Heart right ventricle (tissue), 16 donors: ENCODE results near the gene ACKR3. TPM values are rescaled to one million over a fixed set of nuclear protein-coding genes. Genes with fewer than 3 reads are reported as not detected.

ENCODE experiments used
- ATAC-seq, 8 donors: fragments of 200-7000 bp; cut with Tn5 transposase; one replicate each; pipeline ENCODE4 v1.9.1; 2020; ENCODE audit warnings: mild to moderate bottlenecking in 8 of 8, moderate library complexity in 8 of 8, moderate number of reproducible peaks in 1 of 8
- DNase-seq, 2 donors: peaks; one replicate each; pipeline ENCODE4 v3.0.0-alpha.2; 2020
- H3K27ac ChIP-seq, 10 donors: fragments of 200-600 bp; sonication (generic) in 2 of 10; one replicate each; pipeline versions ENCODE4 v1.5.0 to v1.8.0; 2020 to 2022; ENCODE audit warnings: mild to moderate bottlenecking in 3 of 10
- H3K27me3 ChIP-seq, 7 donors: fragments of 200-600 bp; one replicate each; pipeline ENCODE4 v1.8.0; 2021 to 2022; ENCODE audit warnings: mild to moderate bottlenecking in 2 of 7
- H3K36me3 ChIP-seq, 9 donors: fragments of 200-600 bp; sonication (generic) in 1 of 9; one replicate each; pipeline versions ENCODE4 v1.5.0 to v1.8.0; 2020 to 2022; ENCODE audit warnings: mild to moderate bottlenecking in 2 of 9
- H3K4me1 ChIP-seq, 9 donors: fragments of 200-600 bp; sonication (generic) in 1 of 9; one replicate each; pipeline versions ENCODE4 v1.5.0 to v1.8.0; 2020 to 2022; ENCODE audit warnings: mild to moderate bottlenecking in 4 of 9
- H3K4me3 ChIP-seq, 10 donors: fragments of 200-600 bp; sonication (generic) in 2 of 10; one replicate each; pipeline versions ENCODE4 v1.5.0 to v1.8.0; 2020 to 2022; ENCODE audit warnings: mild to moderate bottlenecking in 7 of 10, moderate library complexity in 2 of 10
- H3K9me3 ChIP-seq, 11 donors: fragments of 200-600 bp in 10 of 11; sonication (generic) in 2 of 11; one replicate each; pipeline versions ENCODE4 v1.5.0 to v1.8.0; 2013 to 2022; ENCODE audit warnings: mild to moderate bottlenecking in 2 of 11, control low read depth in 1 of 11, moderate library complexity in 1 of 11
- CTCF ChIP-seq, 9 donors: fragments of 200-600 bp; sonication (generic) in 2 of 9; IDR thresholded peaks; one replicate each; pipeline versions ENCODE4 v1.5.0 to v1.8.0; 2021 to 2022; ENCODE audit warnings: antibody characterized with exemption in 9 of 9, mild to moderate bottlenecking in 5 of 9, moderate library complexity in 1 of 9
- WGBS, 2 donors: extraction: QIAGEN DNeasy Blood & Tissue Kit; methylation state at CpG; one replicate each; pipeline ENCODE4 v1.1.7; 2013; ENCODE audit warnings: inconsistent platforms in 1 of 2; 5-methylcytosine and 5-hydroxymethylcytosine counted together
- intact Hi-C, 10 donors: fragments of 100-400 bp; cut with DNase I; formaldehyde crosslinking; loops; one replicate each; pipeline versions ENCODE4 v1.11.1 to v1.14.2; 2022
- polyA plus RNA-seq, 2 donors: library from polyadenylated mRNA; stranded (reverse); fragments of 200-250 nt; gene quantifications; one replicate each; pipeline ENCODE4 v1.2.3, GENCODE V29; 2013
- total RNA-seq, 10 donors: library from RNA; stranded (reverse); fragmentation: NEBNext Ultra II Directional in 3 of 10; extraction: Animal tissue kit (Norgen Biotek cat#: 25700) in 3 of 10; gene quantifications; one replicate each; pipeline versions ENCODE4 v1.2.1 to v1.2.4, GENCODE V29; 2021 to 2023
- donor health status: Arrhythmogenic right ventricular cardiomyopathy.
- donor health status: ischemic (EF 13 %, LVEDD 7.1; RV severe dilation, severe dysfunction).
- donor health status: healthy with polysubstance abuse.
- donor health status: DM: no; HTN: yes; CAD: no.
- donor health status: DM: no; HTN: no; CAD: no.
- donor health status: ischemic (EF 25% LVEDD 6.9; RV normal size, moderate dysfunction).
- donor health status: ischemic (EF 25% LVEDD 5.7; RV mildly dilated, moderate dysfunction).
- donor health status: healthy.
- donor health status: DM: yes; HTN: yes; CAD: no.
- donor health status: Ischemic cardiomyopathy.
- donor health status: ischemic (EF 35%, LVEDD 5.7; RV mildly dilated, moderate dysfunction).
- donor health status: nonischemic (EF 11% LVEDD 7.7; RV severe dilation, severe dysfunction).
- donor health status: DM: yes; HTN: yes; CAD: no.
- donor health status: PGD.
- donor health status: ischemic (EF 29% LVEDD 5.4; RV normal size, mild dysfunction).
- donor health status: nonischemic (EF 23%, LVEDD 6.1; RV moderate dilation, normal function).

The ACKR3 gene
- total and polyA plus RNA-seq, 12 donors, result 17.7 to 102 (median 42.5) TPM

- H3K4me1 ChIP-seq, result peaks cover 0 to 3% (median 0%) of the 10 kb centered on the region in 9 donors
- no peaks in the 10 kb centered on the region for H3K27me3 ChIP-seq
- H3K36me3 ChIP-seq, result no peaks in the 10 kb centered on the region
- no peak overlapping the region for H3K27ac ChIP-seq
- intact Hi-C loops, result no loop called here
- no peak for TF ChIP-seq CTCF (IDR thresholded peaks at IDR 0.05)
- no peak overlapping the region for H3K4me3 ChIP-seq
- H3K9me3 ChIP-seq, result no peaks in the 10 kb centered on the region
- 96 to 98% methylated on average over 14 of the region's 14 CpGs for WGBS, 2 donors
- DNase-seq (no peak), ATAC-seq (no peak)
Observed at GRCh38 chr2:236526455-236527158, 43.0 kb upstream of the ACKR3 start.

GRCh38 chr2:236527159-236527630, 42.4 kb upstream of the ACKR3 start:
- Histone ChIP-seq H3K9me3 (no peaks in the 10 kb centered on the region), H3K4me3 (no peak overlapping the region), H3K4me1 (peaks cover 0 to 3% (median 0%) of the 10 kb centered on the region in 9 donors), H3K27ac (no peak overlapping the region), H3K27me3 (no peaks in the 10 kb centered on the region), H3K36me3 (no peaks in the 10 kb centered on the region)
- intact Hi-C loops, result no loop called here
- ATAC-seq (no peak), DNase-seq (no peak)
- no peak for TF ChIP-seq CTCF (IDR thresholded peaks at IDR 0.05)
- WGBS, 2 donors, result 61 to 69% methylated on average over 9 of the region's 9 CpGs

- no peak overlapping the region for H3K27ac ChIP-seq
- 65 to 67% methylated on average over 4 of the region's 4 CpGs for WGBS, 2 donors
- no peak for TF ChIP-seq CTCF (IDR thresholded peaks at IDR 0.05)
- H3K4me1 ChIP-seq, result no peaks in the 10 kb centered on the region
- no peaks in the 10 kb centered on the region for H3K36me3 ChIP-seq
- no peak overlapping the region for H3K4me3 ChIP-seq
- ATAC-seq (no peak), DNase-seq (no peak)
- no peaks in the 10 kb centered on the region for H3K9me3 ChIP-seq
- H3K27me3 ChIP-seq, result no peaks in the 10 kb centered on the region
- intact Hi-C loops, result no loop called here
Observed at GRCh38 chr2:236529606-236530005, 40.0 kb upstream of the ACKR3 start.

- Histone ChIP-seq H3K27me3 (no peaks in the 10 kb centered on the region), H3K27ac (no peak overlapping the region), H3K4me1 (no peaks in the 10 kb centered on the region), H3K36me3 (no peaks in the 10 kb centered on the region), H3K4me3 (no peak overlapping the region), H3K9me3 (no peaks in the 10 kb centered on the region)
- no peak for TF ChIP-seq CTCF (IDR thresholded peaks at IDR 0.05)
- 31 to 47% methylated on average over 1 of the region's 1 CpG for WGBS, 2 donors
- intact Hi-C loops, result no loop called here
- ATAC-seq (no peak), DNase-seq (no peak)
Observed at GRCh38 chr2:236530512-236530911, 39.1 kb upstream of the ACKR3 start.
